AG10803 (cell line): ENCODE measurements around the gene FN3K.
"Not testable (repeated sequence)": the region's sequence is repeated elsewhere in the genome, so short reads cannot be mapped to it uniquely, and the experiment has no call there.

Experiments
- DNase-seq: peaks from one replicate; pipeline ENCODE4 v3.0.0; 2010; ENCODE audit warnings: low read depth
- H3K4me3 ChIP-seq: 2 replicates; pipeline ENCODE4 v1.5.1; 2011; ENCODE audit warnings: mild to moderate bottlenecking, low read length, control low read depth
- TF ChIP-seq, protein P1 (sequence below): conservative IDR thresholded peaks from 2 replicates; pipeline ENCODE4 v1.5.1; 2011; ENCODE audit warnings: mild to moderate bottlenecking, low read length, control low read depth, inconsistent platforms

Gene FN3K

DNA sequence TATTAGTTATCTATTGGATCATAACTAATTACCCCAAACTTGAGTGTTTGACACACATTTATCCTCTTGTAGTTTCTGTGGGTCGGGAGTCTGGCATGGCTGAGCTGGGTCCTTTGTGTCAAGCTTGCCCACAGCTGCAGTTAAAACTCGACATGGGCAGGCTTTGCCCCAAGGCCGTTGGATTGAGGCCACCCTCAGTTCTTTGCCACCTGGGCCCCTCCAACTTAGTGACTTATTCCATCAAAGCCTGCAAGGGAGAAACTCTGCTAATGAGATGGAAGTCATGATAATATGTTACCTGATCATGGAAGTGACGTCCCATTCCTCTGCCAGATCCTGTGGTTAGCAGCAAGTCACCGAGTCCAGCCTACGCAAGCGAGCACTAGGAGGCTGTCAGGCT, 33.6 kb downstream of the FN3K start:
- DNase-seq, result no peak

DNA sequence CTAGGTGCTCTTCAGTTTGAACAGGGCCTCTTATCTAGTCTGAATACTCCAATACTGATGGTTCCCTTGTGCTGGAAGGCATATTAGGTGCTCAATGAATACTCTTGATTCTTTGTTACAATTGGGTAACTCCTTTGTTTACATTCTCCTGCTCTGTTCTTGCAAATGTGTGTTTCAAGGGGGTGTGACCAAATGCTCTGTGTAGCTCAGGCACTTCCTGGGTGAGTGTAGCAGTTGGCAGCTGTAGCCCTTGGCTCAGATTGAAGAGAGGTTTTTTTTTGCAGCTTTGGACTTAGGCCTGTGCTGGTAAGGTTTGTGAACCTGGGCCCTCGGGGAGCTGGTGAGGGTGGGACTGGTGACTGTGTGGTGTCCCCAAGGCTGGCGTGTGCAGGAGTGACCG, 36.6 kb downstream of the FN3K start:
- H3K4me3 ChIP-seq, result no peak overlapping the region
- TF ChIP-seq, protein P1, sequence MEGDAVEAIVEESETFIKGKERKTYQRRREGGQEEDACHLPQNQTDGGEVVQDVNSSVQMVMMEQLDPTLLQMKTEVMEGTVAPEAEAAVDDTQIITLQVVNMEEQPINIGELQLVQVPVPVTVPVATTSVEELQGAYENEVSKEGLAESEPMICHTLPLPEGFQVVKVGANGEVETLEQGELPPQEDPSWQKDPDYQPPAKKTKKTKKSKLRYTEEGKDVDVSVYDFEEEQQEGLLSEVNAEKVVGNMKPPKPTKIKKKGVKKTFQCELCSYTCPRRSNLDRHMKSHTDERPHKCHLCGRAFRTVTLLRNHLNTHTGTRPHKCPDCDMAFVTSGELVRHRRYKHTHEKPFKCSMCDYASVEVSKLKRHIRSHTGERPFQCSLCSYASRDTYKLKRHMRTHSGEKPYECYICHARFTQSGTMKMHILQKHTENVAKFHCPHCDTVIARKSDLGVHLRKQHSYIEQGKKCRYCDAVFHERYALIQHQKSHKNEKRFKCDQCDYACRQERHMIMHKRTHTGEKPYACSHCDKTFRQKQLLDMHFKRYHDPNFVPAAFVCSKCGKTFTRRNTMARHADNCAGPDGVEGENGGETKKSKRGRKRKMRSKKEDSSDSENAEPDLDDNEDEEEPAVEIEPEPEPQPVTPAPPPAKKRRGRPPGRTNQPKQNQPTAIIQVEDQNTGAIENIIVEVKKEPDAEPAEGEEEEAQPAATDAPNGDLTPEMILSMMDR, result no peak
- DNase-seq, result peak; percentile 87

More for the DNA sequence above, 33.6 kb downstream of the FN3K start:
- TF ChIP-seq, protein P1, result no peak
- no peak overlapping the region for H3K4me3 ChIP-seq

DNA sequence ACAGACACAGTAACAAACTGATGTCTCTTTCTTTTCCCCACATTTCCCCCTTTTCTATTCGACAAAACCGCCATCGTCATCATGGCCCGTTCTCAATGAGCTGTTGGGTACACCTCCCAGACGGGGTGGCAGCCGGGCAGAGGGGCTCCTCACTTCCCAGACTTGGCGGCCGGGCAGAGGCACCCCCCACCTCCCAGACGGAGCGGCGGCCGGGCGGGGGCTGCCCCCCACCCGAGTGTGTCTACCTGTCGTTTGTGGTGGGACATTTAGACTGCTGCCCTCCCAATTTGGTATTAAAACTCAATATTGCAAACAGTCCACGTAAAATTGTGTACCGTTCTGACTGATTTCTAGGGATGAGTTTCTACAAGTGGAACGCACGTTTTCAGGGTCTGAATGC, 39.0 kb downstream of the FN3K start:
- H3K4me3 ChIP-seq, DNase-seq: not testable (repeated sequence)

DNA sequence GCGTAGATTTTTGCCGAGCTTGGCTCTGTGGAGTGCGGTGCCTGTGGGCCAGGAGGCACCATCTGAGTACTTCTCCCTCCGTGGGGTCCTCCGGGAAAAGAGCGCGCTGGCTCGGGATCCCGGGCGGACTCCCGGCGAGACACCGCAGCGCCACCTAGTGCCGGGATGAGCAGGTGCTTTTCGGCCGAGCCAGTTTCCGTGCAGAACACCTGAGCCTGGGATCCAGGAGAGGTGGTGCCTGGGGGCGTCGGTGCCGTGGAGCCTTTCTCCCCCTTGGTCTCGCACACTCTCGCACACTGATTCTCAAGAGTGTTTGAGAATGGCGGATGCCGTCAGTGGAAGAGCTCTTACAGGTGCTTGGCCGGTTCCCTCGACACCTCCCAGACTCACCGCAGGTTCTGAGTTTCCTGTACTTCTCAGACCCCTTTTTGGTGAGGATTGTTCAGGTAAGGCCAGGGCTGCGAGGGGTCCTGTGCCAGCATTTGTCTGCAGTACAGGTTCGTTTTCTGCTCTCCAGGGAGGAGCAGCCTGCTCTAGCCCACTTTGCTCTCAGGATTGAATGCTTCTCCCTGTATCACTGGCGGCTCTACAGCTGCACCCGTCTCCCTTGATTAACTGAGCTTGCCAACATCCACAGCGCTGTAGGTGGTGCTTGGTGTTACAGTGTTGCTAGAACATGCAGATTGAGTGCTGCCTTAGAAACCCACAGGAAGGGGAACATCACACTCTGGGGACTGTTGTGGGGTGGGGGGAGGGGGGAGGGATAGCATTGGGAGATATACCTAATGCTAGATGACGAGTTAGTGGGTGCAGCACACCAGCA, 39.8 kb downstream of the FN3K start:
- H3K4me3 ChIP-seq, result peak overlapping the region; percentile 30
- TF ChIP-seq, protein P1, result peak; percentile 76
- peak; percentile 38 for DNase-seq

DNA sequence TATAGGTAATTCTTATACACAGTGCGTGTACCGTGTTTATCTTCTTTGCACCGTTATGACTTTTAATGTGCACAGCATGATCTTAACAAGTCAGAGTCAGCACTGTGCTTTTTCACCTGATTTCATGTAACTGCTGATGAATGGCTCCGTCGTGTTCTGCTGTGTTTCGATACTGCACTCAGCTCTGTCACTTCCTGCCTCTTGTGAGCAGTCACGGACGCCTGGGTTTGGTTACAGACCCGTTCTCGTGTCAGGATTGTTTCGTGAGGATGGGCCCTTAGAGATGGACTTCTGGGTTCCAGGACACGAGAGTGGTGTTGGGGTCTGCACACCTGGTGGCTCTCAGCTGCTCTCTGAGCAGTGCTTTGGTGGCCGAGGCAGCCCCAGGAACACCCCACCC, 41.0 kb downstream of the FN3K start:
- TF ChIP-seq, protein P1, result no peak
- no peak for DNase-seq
- H3K4me3 ChIP-seq, result no peak overlapping the region

DNA sequence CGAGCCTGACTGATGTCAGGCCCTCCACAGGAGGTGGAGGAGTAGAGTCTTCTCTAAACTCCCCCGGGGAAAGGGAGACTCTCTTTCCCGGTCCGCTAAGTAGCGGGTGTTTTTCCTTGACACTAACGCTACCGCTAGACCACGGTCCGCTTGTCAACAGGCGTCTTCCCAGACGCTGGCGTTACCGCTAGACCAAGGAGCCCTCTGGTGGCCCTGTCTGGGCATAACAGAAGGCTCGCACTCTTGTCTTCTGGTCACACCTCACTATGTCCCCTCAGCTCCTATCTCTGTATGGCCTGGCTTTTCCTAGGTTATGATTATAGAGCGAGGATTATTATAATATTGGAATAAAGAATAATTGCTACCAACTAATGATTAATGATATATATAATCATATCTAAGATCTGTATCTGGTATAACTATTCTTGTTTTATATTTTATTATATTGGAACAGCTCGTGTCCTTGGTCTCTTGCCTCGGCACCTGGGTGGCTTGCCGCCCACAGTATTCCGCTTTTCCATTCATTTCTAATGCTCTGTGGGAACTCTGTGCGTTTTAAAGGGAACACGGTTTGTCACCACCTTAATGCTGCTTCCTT, 42.5 kb downstream of the FN3K start:
- not testable (repeated sequence) for DNase-seq, H3K4me3 ChIP-seq

DNA sequence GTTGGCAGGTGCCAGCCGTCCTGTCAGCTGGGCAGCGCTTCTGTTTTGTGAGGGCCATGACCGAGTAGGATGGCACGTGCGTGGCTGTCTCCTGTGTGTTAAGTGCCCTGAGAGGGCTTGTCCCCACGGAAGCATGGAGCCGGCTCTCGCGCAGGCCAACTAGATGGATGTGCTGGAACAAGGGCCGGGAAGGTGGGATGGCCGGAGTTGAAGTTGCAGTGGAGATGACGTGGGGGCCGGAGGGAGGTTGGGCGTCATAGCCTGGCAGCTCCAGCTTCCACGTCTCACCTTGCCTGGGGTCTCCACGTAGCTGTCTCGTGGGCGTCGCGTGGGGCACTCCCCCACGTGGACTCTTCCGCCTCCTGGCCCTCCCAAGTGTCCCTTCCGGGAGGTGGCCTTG, 44.1 kb downstream of the FN3K start:
- TF ChIP-seq, protein P1, result no peak
- H3K4me3 ChIP-seq, result no peak overlapping the region
- no peak for DNase-seq

DNA sequence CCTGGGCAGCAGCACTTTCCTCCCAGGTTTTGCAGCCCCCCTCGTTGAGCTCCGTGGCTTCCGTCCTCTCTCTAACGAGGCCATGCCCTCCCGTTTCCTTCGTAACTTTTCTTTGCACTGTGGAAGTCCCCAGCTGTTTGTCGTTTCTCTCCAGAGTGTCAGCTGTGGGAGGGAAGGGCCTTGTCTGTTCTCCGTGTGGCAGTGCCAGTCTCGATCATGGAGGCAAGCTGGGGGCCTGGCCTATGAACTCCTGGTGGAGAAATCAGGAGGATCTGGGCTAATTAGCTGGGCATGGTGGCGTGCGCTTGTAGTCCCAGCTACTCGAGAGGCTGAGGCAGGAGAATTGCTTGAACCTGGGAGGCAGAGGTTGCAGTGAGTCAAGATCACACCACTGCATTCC, 44.8 kb downstream of the FN3K start:
- no peak overlapping the region for H3K4me3 ChIP-seq
- DNase-seq, result no peak
- TF ChIP-seq, protein P1, result no peak
